GM19239 (cell line): Measurements from ENCODE around the gene TUBB4B.

Source experiments
- DNase-seq: peaks from one replicate; pipeline ENCODE4 v3.0.0; 2011; ENCODE audit warnings: low spot score; ENCODE audit not compliant: insufficient read length
- FAIRE-seq: peaks from 2 replicates; lab custom pipeline; 2011; peaks lifted over from hg19 to GRCh38; lab: Jason Lieb, UNC

Gene TUBB4B

DNA sequence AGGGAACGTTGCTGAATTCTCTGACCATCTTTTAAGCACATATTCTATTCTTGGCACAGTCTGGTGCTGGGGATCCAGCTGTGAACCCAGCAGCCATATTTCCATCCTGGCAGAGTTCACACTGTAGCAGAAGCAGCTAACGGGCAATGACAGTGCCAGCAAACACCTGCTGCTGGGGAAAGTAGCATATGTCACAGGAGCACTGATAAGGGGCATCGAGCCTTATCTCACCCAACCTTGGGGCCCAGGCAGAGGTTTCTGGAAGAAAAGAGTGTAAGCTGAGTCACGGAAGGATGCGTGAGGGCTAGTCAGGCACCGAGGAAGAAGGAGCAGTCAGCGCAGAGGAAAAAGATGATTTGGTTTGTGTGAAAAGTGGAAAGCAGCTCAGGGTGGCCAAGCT lies 34.5 kb upstream of the TUBB4B start:
- FAIRE-seq (no peak), DNase-seq (no peak)

GRCh38 chr9:137211532-137211931 lies 29.6 kb upstream of the TUBB4B start:
- no peak for FAIRE-seq

GRCh38 chr9:137212520-137212919 lies 28.6 kb upstream of the TUBB4B start:
- no peak for FAIRE-seq

More at GRCh38 chr9:137211532-137211931, 29.6 kb upstream of the TUBB4B start:
- no peak for DNase-seq

DNA sequence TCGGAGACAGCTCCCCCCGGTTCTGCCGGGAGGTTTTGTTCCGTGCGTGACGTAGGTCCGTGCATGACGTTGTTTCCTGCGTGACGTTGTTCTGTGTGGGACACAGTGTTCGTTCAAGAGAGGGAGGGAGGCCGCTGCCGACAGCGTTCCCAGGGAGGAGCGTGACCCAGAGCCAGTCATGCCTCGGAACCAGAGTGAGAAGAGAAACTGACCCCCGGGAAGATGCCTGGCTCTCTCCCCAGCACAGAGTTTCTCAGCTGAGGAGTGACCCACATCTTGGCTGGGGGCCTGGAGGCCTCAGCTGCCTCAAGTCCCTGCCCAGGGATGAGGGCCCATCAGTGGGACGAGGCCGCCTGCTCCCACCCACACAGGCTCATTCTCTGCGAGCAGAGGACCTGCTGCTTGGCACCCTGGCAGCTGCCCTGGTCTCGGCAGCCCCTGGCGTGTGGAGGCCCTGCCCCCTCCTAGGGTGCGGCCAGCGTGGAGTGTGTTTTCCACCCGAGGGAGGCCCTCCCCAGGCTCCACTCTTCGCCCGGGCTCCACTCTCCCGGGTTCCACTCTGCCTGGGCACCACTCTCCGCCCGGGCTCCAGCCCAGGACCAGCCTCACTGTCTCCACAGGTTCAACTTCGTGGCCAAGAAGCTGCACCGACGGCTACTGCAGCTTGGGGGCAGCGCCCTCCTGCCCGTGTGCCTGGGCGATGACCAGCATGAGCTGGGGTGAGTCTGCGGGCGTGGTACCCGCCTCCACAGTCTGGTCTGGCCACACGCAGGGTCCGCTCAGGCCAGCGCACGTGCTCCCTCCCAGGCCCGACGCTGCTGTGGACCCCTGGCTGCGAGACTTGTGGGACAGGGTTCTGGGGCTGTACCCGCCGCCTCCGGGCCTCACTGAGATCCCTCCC lies 27.7 kb upstream of the TUBB4B start:
- FAIRE-seq (no peak), DNase-seq (no peak)

More at GRCh38 chr9:137212520-137212919, 28.6 kb upstream of the TUBB4B start:
- DNase-seq: no peak

DNA sequence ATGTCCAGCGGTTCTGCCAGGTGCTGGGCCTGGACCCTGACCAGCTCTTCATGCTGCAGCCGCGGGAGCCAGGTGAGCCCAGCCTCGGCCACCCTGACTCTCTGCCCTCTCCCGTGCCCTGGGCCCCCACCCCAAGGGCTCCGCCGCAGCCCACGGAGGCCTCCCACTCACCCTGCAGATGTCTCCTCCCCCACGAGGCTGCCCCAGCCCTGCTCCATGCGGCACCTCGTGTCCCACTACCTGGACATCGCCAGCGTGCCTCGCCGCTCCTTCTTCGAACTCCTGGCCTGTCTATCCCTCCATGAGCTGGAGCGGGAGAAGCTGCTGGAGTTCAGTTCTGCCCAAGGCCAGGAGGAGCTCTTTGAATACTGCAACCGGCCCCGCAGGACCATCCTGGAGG lies 26.5 kb upstream of the TUBB4B start:
- no peak for DNase-seq
- FAIRE-seq: no peak

- FAIRE-seq (no peak), DNase-seq (no peak)
Observed at GRCh38 chr9:137215196-137215986, 25.7 kb upstream of the TUBB4B start.

GRCh38 chr9:137216188-137216965 lies 24.7 kb upstream of the TUBB4B start:
- FAIRE-seq (no peak), DNase-seq (no peak)

- no peak for DNase-seq
- FAIRE-seq: no peak
Observed at GRCh38 chr9:137217276-137218211, 23.5 kb upstream of the TUBB4B start.

DNA sequence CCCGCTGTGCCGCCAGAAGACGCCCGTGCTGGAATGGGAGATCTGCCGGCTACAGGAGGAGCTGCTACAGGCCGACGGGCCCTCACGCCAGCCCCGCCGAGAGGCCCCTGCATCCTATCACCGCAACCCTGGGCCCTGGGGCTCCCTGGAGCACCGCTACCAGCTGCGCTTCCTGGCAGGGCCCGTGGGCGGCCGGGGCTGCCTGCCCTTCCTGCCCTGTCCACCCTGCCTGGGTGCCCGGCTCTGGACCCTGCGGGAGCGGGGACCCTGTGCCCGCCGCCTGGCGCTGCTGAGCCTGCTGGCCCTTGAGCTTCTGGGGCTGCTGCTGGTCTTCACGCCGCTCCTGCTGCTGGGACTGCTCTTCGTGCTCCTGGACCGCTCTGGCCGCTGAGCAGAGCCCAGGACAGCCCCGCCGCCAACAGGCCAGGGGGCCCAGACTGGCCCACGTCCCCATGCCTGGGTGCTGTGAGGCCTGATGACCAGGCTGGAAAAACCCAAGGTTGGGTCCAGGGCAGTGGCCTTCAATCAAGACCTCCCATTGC lies 22.8 kb upstream of the TUBB4B start:
- FAIRE-seq (no peak), DNase-seq (no peak)

DNA sequence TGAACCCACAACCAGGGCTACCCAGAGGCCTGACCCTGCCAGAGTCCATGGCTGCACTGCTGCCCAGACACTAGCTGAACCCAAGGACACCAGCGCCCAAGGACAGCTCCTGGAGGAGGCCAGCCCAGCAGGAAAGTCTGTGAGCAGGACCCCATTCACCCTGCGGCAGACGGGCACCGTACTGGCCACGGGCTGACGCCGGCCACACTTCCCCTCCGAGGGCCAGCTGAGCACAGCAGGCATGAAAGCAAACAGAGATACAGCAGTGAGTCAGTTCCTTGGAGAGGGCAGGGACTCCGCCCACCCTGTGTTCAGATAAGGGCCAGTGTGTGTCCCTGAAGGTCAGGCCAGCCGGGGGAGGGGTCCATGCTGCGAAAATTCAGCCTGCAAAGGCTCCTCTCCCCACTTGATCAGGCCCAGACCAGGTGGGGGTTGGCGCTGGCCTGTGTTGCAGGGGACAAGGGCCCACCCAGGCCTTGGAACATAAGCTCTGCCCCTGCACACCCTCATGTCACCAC lies 22.3 kb upstream of the TUBB4B start:
- no peak for FAIRE-seq
- no peak for DNase-seq

DNA sequence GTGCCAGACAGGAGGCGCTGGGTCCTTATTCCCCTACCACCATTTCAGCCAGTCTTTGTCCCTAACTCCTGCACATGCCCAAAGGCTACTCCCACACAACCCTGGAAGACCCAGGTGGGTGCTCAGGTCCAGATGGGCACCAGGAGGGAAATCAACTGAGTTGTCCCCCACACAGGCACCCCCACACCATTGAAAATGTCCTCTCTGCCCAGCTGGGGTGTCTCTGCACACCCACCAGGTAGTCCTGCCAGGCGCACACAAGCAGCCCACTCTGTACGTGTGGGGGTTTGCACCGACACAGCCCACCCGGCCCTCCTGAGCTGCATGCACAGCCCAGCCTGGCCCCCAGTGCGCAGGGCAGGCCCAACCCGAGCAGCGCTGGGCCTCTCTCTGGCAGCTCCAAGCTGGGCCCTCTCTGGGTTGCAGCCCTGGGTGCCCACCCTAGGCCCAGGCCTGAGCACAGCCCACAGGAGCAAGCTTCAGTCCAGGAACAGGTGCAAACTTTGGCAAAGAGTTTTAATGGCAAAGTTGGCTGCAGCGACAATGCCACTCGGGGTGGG lies 21.2 kb upstream of the TUBB4B start:
- DNase-seq (no peak), FAIRE-seq (no peak)

DNA sequence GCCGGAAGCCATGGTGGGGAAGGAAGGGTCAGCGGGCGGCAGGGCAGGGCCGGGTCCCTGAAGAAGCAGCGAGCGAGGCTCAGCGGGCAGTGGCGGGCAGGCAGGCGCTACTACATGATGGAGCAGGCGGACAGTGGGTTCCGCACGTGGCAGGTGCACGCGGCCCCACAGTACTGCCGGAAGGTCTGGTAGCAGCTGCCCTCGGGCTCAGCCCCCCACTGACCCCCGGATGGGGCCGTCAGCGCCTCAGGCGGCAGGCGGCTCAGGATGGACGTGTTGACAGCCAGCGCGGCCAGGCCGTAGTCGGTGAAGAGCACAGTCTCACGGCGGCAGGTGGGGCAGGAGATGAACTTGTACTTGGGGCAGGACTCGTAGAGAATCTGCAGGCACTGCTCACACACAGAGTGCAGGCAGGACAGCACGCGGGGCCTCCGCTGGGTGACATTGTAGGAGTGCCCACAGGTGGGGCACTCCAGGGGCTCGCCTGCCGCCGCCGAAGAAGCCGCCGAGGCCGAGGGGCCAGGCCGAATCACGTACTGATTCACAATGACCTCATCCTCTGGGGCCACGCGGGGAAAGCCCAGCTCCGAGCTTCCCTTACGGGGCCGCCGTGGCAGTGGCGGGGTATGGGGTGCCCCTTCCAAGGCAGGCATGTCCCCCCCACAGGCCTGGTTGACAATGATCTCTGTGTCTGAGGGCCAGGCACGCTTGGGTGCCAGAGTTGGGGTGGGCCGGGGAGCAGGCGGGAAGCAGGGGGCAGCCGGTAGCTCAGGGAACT lies 20.6 kb upstream of the TUBB4B start:
- DNase-seq (no peak), FAIRE-seq (no peak)

DNA sequence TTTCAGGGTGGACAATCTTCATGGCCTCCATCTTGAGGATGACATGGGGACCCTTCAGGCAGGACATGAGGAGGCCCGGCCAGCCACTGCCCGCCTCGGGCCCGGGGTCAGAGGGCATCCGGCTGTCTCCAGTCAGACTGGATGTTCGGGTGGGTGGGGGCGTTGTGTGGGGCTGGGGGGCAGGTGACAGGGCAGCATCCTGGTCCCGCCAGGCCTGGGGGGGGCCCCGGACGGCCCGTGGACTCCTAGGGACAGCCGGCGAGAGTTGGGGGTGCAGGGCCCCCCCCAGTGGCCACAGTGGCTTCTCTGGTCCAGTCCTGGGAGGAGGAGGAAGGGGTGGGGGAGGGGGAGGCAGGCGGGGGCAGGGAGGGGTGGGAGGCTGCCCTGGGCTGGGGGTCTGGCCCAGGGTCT lies 20.0 kb upstream of the TUBB4B start:
- DNase-seq (no peak), FAIRE-seq (no peak)

DNA sequence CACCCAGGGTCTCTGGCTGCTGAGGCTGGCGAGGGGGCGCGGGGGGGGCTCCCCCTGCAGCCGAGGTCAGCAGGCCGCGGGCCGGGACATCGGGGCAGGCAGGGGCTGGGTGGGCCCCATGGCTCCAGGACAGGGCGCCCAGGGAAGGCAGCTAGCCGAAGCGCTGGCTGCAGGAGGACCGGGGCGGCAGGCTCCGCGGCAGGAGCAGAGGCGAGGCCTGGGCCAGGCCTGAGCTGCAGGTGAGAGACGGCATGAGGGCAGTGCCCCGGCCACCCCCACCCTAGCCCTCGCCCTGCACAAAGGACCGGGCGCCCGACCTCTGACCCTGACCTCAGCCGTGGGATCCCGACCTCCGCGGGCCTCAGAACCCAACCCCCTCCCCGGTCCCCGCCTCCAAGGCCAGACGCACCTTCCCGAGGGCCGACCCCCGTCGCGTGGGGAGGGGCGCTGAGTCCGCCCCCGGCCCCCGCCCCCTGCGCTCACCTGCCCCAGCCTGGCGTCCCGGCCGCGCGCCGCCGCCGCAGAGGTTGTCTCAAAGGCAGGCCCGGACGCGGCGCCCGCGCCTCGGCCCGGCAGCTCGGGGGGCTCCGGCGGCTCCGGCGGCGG lies 19.5 kb upstream of the TUBB4B start:
- no peak for DNase-seq
- FAIRE-seq: no peak

DNA sequence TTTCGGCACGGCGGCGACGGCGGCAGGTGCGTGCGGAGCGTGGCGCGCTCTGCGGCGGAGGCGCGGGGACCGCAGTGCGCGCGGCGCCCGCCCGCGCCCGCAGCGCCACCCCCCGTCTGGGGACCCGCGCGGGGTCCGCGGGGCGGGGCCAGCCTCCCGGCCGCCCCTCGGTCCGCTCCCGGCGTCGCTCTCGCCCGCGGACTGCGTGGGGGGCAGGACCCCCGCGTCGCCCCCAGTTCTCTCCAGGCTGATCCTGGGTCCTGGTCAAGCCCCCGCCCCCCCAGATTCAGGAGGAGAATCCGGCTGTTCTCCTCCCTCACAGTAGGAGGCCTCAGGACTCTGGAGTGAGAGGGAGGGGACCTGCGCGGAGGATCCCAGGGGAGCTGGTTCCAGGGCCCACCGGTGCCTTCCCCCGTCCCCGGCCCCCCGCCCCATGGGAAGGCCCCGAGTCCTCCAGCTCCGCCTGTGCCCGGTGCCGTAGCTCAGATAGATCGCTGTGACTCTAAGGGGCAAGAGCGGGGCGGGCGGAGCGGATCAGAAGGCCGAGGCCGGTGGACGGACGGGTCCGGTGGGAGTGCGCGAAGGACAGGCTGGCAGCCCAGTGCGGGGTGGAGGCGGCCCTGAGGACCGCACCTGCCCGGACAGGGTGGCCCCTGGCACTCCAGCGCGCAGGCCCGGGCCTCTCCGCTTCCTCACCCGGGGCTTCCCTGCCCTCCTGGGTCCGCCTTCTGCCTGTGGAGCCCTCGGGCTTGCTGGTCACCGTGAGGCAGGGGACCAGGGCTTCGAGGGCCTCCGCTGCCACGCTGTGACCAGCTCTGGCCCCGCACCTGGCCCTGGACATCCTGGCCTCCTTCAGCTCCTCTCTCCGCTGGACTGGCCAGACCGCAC lies 18.7 kb upstream of the TUBB4B start, which contains the start of gene RNF208:
Gene RNF208 (minus strand): TSS at position 51 of the 888 bp plus-strand sequence. CDS start 1,028 bp downstream, outside the sequence.
- FAIRE-seq (no peak), DNase-seq (peak; percentile 59)
